Keratinocyte (primary cell): ENCODE data around the gene STAT3. TPM values are rescaled to one million over a fixed set of nuclear protein-coding genes. Genes with fewer than 3 reads are reported as not detected.

ENCODE experiments used
- DNase-seq: peaks from one replicate; pipeline ENCODE4 v3.0.0-alpha.2; 2011; ENCODE audit warnings: low read depth, missing footprints, low spot score
- FAIRE-seq: peaks from 2 replicates; lab custom pipeline; 2011; peaks lifted over from hg19 to GRCh38; lab: Jason Lieb, UNC
- H2AFZ ChIP-seq: 2 replicates; pipeline ENCODE4 v1.6.0; 2012; ENCODE audit warnings: low read length, control low read depth, inconsistent platforms; ENCODE audit not compliant: control insufficient read depth
- H3K27ac ChIP-seq: 2 replicates; pipeline ENCODE4 v1.5.1; 2011; ENCODE audit warnings: low read length; ENCODE audit not compliant: control insufficient read depth, insufficient read depth
- H3K27me3 ChIP-seq: 3 replicates; pipeline ENCODE4 v1.6.0; 2011; ENCODE audit warnings: low read length; ENCODE audit not compliant: control insufficient read depth, insufficient read depth; ENCODE audit errors: extremely low read depth
- H3K36me3 ChIP-seq, 2 experiments: 2 replicates in 1 of 2; 3 replicates in 1 of 2; pipeline ENCODE4 v1.5.1; 2011; ENCODE audit warnings: low read length in 2 of 2, mild to moderate bottlenecking in 1 of 2; ENCODE audit not compliant: control insufficient read depth in 2 of 2, insufficient read depth in 2 of 2; ENCODE audit errors: extremely low read depth in 1 of 2
- H3K4me1 ChIP-seq: 3 replicates; pipeline ENCODE4 v1.5.1; 2011; ENCODE audit warnings: low read length; ENCODE audit not compliant: control insufficient read depth, insufficient read depth; ENCODE audit errors: extremely low read depth
- H3K4me2 ChIP-seq: 3 replicates; pipeline ENCODE4 v1.6.0; 2011; ENCODE audit warnings: low read depth, low read length; ENCODE audit not compliant: control insufficient read depth, insufficient read depth; ENCODE audit errors: extremely low read depth
- H3K4me3 ChIP-seq, 3 experiments: fragments of 200-600 bp in 1 of 3; sonication (generic) in 1 of 3; 2 replicates in 2 of 3; 3 replicates in 1 of 3; pipeline ENCODE4 v1.5.1; 2011 to 2016; ENCODE audit warnings: low read length in 3 of 3, mild to moderate bottlenecking in 3 of 3, control low read depth in 2 of 3, inconsistent platforms in 1 of 3, low read depth in 1 of 3, mixed read lengths in 1 of 3, mixed run types in 1 of 3, moderate library complexity in 1 of 3; ENCODE audit not compliant: control insufficient read depth in 2 of 3, insufficient read depth in 2 of 3; ENCODE audit errors: extremely low read depth in 1 of 3
- H3K79me2 ChIP-seq: 2 replicates; pipeline ENCODE4 v1.6.0; 2012; ENCODE audit warnings: low read length; ENCODE audit not compliant: control insufficient read depth, insufficient read depth
- H3K9ac ChIP-seq: 3 replicates; pipeline ENCODE4 v1.6.0; 2011; ENCODE audit warnings: low read length; ENCODE audit not compliant: control insufficient read depth, insufficient read depth; ENCODE audit errors: extremely low read depth
- H3K9me1 ChIP-seq: 3 replicates; pipeline ENCODE4 v1.6.0; 2011; ENCODE audit warnings: low read length; ENCODE audit not compliant: control insufficient read depth, insufficient read depth; ENCODE audit errors: extremely low read depth
- H3K9me3 ChIP-seq: 2 replicates; pipeline ENCODE4 v1.5.1; 2012; ENCODE audit warnings: low read depth, low read length; ENCODE audit not compliant: control insufficient read depth
- H4K20me1 ChIP-seq: 3 replicates; pipeline ENCODE4 v1.6.0; 2011; ENCODE audit warnings: low read length; ENCODE audit not compliant: control insufficient read depth, insufficient read depth; ENCODE audit errors: extremely low read depth
- EZH2 ChIP-seq: IDR thresholded peaks from one replicate; pipeline ENCODE4 v1.6.1; 2012; ENCODE audit warnings: inconsistent platforms, mild to moderate bottlenecking, low read length, moderate library complexity
- dilution Hi-C: fragments of 300-500 bp; cut with MboI; formaldehyde crosslinking; loops from one replicate; pipeline ENCODE4 v1.7.0; 2020; ENCODE audit warnings: low sequenced_read_pairs; ENCODE audit not compliant: extremely low pct_ligation_motif_present
- polyA plus RNA-seq, 5 experiments: library from polyadenylated mRNA; depleted of rRNA in 3 of 5; stranded (reverse) in 3 of 5; stranded (forward) in 1 of 5; unstranded in 1 of 5; fragments of >200 nt; gene quantifications; 1 replicate in 1 of 5; 2 replicates in 3 of 5; 3 replicates in 1 of 5; pipeline versions ENCODE4 v1.2.1 to v1.2.3, GENCODE V29; 2011 to 2012; ENCODE audit warnings: missing spikeins in 2 of 5, low read depth in 1 of 5, low replicate concordance in 1 of 5
- TF ChIP-seq, protein P1 (sequence below), 3 experiments: IDR thresholded peaks in 1 of 3; conservative IDR thresholded peaks in 1 of 3; optimal IDR thresholded peaks in 1 of 3; 2 replicates in 2 of 3; 3 replicates in 1 of 3; pipeline versions ENCODE3 to v1.5.1; 2011; ENCODE audit warnings: low read length in 3 of 3, mild to moderate bottlenecking in 3 of 3, moderate library complexity in 2 of 3, control low read depth in 1 of 3, inconsistent platforms in 1 of 3; ENCODE audit not compliant: insufficient read depth in 2 of 3; ENCODE audit errors: extremely low read depth in 1 of 3

STAT3 gene
- polyA plus RNA-seq, 1 donor (not counting 4 experiments of a cell fraction or from before 2014, with no cell fraction given) = 37.4 TPM

DNA sequence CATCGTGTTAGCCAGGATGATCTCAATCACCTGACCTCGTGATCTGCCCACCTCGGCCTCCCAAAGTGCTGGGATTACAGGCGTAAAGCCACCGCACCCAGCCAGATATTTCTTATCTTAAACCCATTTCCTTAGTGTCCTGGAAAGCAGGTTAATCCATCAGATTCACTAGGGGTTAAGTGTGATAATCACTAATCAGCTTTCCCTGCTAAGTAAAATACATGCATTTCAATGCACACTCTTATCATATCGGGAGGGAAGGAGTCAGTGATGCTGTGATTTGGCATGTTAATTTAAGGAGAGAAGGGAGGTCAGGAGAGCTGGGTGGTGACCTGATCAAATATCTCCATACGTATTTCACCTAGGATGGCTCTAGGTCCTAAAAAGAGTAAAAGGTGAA lies 29.1 kb downstream of the STAT3 start:
- H2AFZ ChIP-seq = no peak overlapping the region
- no peaks in the 10 kb centered on the region for H3K27me3 ChIP-seq
- H4K20me1 ChIP-seq = peaks cover 6% of the 10 kb centered on the region
- no peaks in the 10 kb centered on the region for H3K9me3 ChIP-seq
- peaks cover 68% of the 10 kb centered on the region for H3K79me2 ChIP-seq
- dilution Hi-C loops = no loop called here
- no peak overlapping the region for H3K27ac ChIP-seq
- no peak for FAIRE-seq
- H3K4me2 ChIP-seq = no peak overlapping the region
- H3K9me1 ChIP-seq = peaks cover 3% of the 10 kb centered on the region
- DNase-seq = no peak
- H3K9ac ChIP-seq = no peak overlapping the region
- no peak overlapping the region for H3K4me3 ChIP-seq
- no peaks in the 10 kb centered on the region for H3K36me3 ChIP-seq
- no peak for TF ChIP-seq EZH2
- TF ChIP-seq, protein P1, sequence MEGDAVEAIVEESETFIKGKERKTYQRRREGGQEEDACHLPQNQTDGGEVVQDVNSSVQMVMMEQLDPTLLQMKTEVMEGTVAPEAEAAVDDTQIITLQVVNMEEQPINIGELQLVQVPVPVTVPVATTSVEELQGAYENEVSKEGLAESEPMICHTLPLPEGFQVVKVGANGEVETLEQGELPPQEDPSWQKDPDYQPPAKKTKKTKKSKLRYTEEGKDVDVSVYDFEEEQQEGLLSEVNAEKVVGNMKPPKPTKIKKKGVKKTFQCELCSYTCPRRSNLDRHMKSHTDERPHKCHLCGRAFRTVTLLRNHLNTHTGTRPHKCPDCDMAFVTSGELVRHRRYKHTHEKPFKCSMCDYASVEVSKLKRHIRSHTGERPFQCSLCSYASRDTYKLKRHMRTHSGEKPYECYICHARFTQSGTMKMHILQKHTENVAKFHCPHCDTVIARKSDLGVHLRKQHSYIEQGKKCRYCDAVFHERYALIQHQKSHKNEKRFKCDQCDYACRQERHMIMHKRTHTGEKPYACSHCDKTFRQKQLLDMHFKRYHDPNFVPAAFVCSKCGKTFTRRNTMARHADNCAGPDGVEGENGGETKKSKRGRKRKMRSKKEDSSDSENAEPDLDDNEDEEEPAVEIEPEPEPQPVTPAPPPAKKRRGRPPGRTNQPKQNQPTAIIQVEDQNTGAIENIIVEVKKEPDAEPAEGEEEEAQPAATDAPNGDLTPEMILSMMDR (optimal IDR thresholded peaks at IDR 0.05 in 1 of 3, IDR thresholded peaks at IDR 0.05 in 1 of 3, conservative IDR thresholded peaks at IDR 0.05 in 1 of 3; ENCODE audit: extremely low read depth in 1 of 3, insufficient read depth in 2 of 3, low read length in 3 of 3) = no peak
- H3K4me1 ChIP-seq = peaks cover 17% of the 10 kb centered on the region

DNA sequence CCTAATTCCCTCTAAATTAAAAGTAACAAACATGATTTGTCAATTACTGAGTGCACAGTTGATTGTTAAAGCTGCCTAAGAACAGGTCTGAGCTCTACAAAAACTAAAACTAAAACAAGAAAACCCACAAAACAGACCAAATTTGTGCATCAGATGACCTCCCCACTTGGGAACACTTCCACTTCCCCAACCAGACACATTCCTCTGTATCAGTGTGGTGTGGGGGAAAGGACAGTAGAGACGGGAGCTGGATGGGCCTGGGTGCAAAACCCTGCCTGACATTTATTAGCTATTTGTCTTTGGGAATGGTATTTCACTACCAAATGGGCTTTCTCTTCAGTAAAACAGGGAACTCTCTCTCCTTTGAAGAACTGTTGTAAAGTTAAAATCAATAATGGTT lies 29.8 kb downstream of the STAT3 start:
- no peak overlapping the region for H3K27ac ChIP-seq
- peaks cover 66% of the 10 kb centered on the region for H3K79me2 ChIP-seq
- H3K27me3 ChIP-seq = no peaks in the 10 kb centered on the region
- TF ChIP-seq, protein P1 (optimal IDR thresholded peaks at IDR 0.05 in 1 of 3, IDR thresholded peaks at IDR 0.05 in 1 of 3, conservative IDR thresholded peaks at IDR 0.05 in 1 of 3; ENCODE audit: extremely low read depth in 1 of 3, insufficient read depth in 2 of 3, low read length in 3 of 3) = no peak
- TF ChIP-seq EZH2 = no peak
- H3K4me3 ChIP-seq = no peak overlapping the region
- no peak overlapping the region for H3K9ac ChIP-seq
- H3K9me3 ChIP-seq = no peaks in the 10 kb centered on the region
- no peaks in the 10 kb centered on the region for H3K36me3 ChIP-seq
- no peak for FAIRE-seq
- no peak overlapping the region for H2AFZ ChIP-seq
- dilution Hi-C loops = no loop called here
- H3K4me1 ChIP-seq = peaks cover 17% of the 10 kb centered on the region
- no peak overlapping the region for H3K4me2 ChIP-seq
- peaks cover 3% of the 10 kb centered on the region for H3K9me1 ChIP-seq
- no peak for DNase-seq
- peaks cover 6% of the 10 kb centered on the region for H4K20me1 ChIP-seq
